ENCODE measurements around the gene VEZF1.

The VEZF1 gene

DNA sequence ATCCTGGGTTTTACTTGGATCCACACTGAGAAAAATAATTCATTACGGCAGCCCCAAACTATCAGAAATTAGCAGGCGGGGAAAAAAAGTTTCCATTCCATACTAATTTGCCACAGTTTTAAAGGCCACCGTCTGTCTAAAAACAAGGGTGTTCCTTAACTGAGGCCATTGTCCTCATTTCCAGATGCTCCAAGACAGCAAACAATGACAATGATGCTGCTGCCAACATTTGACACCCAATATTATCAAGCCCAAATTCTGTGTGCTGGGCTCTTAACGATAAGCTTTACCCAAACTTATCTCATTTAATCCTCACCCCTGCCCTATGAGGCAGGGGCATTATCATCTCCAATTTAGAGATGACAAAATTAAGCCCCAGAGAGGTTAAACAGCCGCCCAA is 59.1 kb downstream of the VEZF1 start:
- no peak for DNase-seq (ENCODE audit: low spot score)

DNA sequence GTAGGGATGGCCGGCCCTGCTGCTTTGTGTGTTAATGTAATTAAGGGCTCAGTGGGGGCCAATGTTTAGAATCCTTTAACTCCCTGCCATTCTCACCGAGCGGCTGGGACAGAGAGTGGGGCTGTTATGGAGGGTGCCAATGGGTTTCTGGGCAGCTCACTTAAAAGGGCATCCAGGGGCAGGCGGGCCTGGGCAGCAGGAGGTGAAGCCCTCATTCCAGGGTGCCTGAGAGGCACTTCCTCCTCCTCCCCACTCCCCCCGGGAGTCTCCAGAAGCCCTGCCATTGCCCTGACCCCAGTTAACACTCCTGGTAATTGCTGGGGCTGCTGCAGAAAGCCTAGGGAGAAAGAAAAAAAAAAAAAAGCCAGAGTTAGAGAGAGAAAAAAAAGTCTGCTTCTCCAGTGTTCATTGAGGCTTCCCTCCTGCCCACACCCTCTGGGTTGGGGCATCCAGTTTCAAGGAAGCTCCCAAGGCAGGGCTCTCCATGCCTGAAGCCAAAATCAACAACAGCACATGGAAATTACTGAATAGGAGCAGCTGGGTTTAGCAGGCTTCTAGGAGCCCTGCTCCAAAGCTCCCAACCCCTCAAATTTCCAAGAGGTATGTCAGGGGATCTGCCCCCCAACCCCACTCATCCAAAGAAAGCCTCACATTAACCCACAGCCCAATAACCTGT is 60.9 kb downstream of the VEZF1 start:
- no peak for DNase-seq (ENCODE audit: low spot score)

DNA sequence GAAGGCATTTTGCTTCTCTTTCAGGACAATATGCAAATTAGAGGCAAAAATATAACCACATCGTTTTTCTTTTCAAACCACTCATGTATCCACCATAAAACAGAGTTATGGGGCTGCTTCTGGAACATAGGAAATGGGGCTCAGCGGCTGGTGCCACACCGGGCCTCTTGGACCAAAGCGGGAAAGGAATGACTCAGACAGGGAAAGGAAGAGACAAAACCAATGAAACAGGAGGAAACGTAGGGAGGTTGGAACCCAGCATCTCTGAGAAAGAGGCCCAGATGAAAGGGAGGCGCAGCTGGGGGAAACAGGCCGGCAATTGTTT is 61.4 kb downstream of the VEZF1 start:
- DNase-seq (ENCODE audit: low spot score) = no peak

DNA sequence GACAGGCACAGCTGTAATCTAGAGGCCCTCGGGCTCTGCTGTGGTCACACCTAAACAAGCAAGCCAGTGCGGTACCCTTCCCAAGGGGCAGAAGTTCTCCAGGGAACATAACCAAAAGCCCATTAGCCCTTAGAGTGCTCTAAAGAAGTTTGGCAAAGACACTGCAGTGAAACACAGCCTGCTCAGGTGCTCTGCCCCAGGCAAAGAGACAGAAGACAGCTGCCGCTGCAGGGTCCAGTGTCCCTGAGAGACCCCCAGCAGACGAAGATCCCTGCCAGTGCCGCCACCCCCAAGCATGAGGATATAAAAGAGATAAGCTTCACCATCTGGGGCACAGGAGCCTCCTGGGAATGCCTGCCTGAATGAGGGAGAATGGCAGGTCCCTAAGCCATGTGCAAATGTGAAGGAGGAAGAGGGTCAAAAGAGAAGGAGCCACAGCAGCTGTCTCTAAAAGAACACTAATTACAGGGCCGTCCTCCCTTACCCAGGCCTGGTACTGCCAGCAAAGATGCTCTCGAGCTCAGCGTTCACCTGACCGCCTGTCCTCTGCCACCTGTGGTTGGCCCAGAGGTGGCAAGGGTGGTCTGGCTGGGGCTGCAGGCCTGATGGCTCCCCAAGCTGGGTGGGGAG is 62.6 kb downstream of the VEZF1 start:
- DNase-seq (ENCODE audit: low spot score) = no peak

DNA sequence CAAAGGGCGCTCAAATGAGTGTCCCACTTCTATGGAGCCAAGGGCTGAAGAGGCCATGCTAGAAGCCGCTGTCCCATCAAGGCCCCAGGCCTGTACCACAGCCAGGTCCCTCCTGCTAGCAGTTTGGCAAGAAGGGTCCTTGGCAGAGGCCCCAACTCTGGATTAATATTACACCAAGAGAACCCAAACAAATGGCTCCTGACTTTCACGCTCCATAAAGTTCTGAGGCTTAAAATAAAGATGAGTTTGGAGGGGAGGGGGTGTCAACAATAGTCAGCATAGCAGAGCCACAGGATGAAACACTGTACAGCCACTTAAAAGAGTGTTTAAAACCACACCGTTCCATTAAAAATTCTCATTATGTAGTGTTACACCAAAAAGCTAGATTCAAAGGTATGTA is 63.4 kb downstream of the VEZF1 start:
- no peak for DNase-seq (ENCODE audit: low spot score)
